DMS114 treated with DMSO at 0.1 percent for 48 hours (cell line): ENCODE results near the gene RGS5.
A peak's percentile ranks its signal among the peaks of the same experiment; 100 is the strongest.

Experiments used
- DNase-seq: peaks from one replicate; lab custom pipeline; 2025; ENCODE audit not compliant: unreplicated experiment; lab: John Stamatoyannopoulos, UW

RGS5 gene

GRCh38 chr1:163182330-163182949 lies 20.3 kb downstream of the RGS5 start:
- no peak for DNase-seq

GRCh38 chr1:163178628-163179027 lies 24.1 kb downstream of the RGS5 start:
- no peak for DNase-seq

GRCh38 chr1:163176797-163177196 lies 25.9 kb downstream of the RGS5 start:
- DNase-seq = no peak

DNA sequence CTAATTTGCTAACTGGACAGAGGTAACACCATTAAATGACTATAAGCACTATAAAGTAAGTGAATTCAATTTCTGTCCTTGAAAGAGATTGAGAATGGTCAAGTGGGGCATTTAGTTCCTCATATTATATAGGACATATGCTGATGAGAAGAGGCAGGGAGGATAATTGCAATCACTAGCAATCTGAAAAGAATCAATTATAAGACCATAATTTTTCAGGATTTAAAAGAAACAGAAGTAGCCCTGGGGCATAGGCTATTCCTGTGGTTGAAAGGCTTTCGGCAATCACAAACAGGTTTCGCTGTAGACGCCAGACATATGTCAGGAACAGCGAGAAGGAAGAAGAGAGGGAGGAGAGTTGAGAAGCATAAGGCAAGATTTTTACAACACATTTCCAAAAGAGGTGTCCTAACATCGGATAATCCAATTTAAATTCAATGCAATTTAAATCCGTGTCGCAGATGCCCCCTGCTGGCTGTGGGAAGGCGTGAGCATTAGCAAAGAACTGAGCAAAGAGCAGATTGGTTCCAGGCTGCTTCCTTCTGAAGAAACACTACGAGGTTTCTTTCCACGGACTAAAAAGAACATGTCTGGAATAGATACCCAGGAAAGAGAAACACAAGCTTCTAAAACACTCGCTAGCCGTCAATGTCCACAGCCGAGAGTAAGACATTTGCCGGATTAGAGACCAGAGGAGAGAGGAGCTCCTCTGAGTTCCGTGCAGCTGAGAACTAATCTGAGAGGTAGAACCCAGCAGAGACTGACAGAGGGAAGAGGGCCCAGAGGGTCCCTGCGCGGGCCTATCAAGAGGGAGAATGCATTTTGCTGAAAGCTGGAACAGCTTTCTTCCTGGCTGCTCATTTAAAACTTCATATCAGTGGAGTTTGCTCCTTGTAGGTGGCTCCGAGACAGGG lies 27.9 kb downstream of the RGS5 start:
- DNase-seq = peak; percentile 74

- no peak for DNase-seq
Observed at GRCh38 chr1:163173121-163173520, 29.6 kb downstream of the RGS5 start.

DNA sequence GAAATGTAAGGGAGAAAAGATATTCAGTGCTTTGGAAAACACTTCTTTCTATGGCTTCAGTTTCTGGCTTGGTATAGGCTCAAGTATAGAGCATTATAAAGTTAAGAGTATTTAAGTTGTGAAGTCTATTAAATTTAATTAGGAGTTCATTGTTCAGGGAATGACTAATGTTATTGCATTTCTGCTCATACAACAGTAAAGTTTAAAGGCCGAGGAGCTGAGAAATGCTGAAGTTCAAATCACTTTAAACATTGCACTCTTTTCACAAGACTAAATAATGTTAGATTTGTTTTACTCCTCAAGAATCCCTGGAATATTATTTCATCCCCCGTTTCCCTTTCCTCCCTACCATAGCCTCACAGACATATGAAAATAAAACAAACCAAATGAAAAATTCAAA lies 30.1 kb downstream of the RGS5 start:
- no peak for DNase-seq

DNA sequence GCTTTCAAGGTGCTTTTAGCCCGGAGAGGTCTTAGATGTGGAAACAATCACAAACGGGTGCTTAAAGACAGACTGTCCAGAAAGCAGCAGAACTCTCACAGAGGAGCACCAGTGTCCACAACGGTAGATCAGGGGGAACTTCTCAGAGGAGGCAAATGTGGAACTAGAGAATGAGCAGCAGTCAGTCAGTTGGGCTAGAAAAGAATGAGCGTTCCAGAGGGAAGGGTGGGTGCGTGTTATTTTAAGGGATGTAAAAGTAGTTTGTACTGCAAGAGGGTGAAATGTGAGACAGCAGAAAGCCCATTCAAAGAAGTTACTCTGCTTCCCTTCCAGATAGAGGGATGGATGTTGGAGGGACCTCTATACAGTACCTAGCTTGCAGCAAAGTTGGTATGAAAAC lies 30.9 kb downstream of the RGS5 start:
- DNase-seq = no peak

- peak; percentile 17 for DNase-seq
Observed at GRCh38 chr1:163170975-163171676, 31.6 kb downstream of the RGS5 start.

- DNase-seq = no peak
Observed at GRCh38 chr1:163170331-163170730, 32.4 kb downstream of the RGS5 start.

DNA sequence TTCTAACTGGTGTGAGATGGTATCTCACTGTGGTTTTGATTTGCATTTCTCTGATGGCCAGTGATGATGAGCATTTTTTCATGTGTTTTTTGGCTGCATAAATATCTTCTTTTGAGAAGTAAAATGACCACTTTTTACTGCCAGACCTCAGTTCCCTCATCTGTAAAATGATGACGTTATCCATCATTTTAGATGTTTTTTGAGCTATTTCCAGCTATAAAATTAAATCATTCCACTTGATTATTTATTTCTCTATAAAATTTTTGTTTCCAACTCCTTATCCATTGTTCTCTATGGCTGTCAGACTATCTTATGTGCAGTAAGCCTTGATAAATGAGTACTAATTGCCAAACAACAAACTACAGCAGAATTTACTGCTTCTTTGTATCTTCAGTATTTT lies 33.2 kb downstream of the RGS5 start:
- no peak for DNase-seq

DNA sequence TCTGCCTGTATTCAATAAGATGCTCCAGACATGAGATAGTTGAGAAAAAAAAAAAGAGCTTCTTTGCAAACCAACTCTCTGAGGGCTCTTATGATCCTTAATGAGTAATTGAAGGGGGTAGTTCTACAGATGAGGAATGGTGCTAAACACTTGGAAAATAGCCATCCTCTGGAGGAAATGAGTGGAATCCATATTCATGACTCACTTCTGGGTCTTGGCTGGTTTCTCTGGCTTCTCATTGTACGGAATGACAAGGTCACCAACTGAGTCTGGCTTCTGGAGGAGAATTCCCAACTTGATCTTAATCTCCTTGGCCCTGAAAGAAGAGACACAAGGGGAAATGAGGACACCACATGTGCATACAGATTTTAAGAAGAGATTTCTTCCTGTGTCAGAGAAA lies 34.7 kb downstream of the RGS5 start:
- DNase-seq = no peak

DNA sequence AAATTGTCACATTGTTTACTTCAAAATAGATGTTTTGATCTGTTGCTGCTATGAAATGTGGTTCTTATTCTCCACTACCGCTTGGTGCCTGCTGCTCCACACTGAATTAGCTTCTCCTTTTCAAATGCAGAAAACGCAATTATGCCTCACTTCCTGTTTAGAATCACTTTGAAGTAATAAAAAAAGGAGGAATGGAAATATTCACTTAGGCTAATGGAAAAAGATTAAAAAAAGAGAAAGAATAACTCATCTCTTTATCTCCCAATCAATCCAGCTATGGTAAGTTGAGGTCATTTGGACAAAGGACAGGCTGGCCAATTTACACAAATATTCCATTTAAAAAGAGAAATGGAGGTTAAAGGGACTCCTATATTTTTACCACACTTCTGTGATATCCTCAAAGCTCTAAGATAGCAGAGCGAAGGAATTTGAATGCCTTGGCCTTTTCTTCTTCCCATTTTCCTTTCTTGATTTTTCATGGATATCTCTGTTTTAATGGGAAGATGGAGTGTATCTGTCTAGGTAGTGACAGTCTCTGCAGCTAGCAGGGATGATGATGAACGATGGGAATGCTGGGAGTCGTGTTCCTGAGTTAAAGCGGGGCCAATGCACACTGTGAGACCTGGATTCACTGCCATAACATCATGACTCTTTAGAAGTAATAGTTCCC lies 35.7 kb downstream of the RGS5 start:
- no peak for DNase-seq

GRCh38 chr1:163165119-163165518 lies 37.6 kb downstream of the RGS5 start:
- no peak for DNase-seq

- no peak for DNase-seq
Observed at GRCh38 chr1:163163881-163164582, 38.7 kb downstream of the RGS5 start.

- no peak for DNase-seq
Observed at GRCh38 chr1:163163163-163163562, 39.6 kb downstream of the RGS5 start.

GRCh38 chr1:163162381-163162914 lies 40.3 kb downstream of the RGS5 start:
- no peak for DNase-seq

GRCh38 chr1:163161841-163162240 lies 40.9 kb downstream of the RGS5 start:
- DNase-seq = no peak

DNA sequence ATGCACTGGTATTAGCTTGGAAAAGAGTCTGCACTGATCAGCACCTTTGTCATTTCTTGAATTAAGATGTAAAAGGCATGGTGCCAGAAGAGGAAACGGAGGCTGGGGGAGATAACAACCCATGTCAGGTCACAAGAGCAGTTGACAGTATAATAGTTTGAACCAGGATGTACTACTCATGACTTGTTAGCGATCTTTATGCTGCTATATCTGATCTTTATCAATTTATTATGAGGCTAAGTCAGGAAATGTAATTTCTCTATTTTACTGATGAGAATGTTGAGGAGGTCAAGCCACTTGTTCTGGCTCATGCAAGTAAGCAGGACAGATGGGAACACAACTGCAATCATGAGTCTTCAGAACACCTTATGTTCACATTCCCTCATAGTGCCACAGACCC lies 41.4 kb downstream of the RGS5 start:
- DNase-seq = no peak

GRCh38 chr1:163155606-163156005 lies 47.1 kb downstream of the RGS5 start:
- DNase-seq = no peak

DNA sequence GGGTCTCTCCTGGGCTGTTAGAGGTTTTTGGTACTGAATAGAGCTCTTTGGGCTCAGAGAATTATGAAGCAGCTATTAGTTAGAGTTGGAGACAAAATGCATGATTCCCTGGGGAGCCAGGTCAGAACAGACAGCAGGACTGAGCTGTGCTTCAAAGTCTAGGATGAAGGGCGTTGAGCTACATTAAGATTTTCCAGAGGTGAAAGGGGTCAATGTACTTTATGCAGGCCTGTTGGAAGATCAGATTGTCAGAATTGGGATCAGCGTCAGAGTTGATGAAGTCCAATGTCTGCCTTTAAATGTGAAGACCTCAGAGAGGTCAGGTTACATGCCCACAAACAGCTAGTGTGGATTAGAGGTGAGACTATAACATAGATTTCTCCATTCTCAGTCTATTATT lies 53.8 kb downstream of the RGS5 start:
- no peak for DNase-seq

GRCh38 chr1:163147019-163147418 lies 55.7 kb downstream of the RGS5 start:
- DNase-seq = no peak
